Tibial artery (tissue), 4 donors: Measurements from ENCODE around the gene F2RL1.
"Not testable (repeated sequence)": the region's sequence is repeated elsewhere in the genome, so short reads cannot be mapped to it uniquely, and the experiment has no call there.

ENCODE experiments used
- DNase-seq, 2 donors: peaks; one replicate each; pipeline ENCODE4 v3.0.0-alpha.2; 2019
- H3K27ac ChIP-seq, 2 donors: fragments of 200-600 bp; sonication (generic) in 1 of 2; 1 replicate in 1 of 2; 2 replicates in 1 of 2; pipeline ENCODE4 v1.5.1; 2018 to 2019; ENCODE audit warnings: mild to moderate bottlenecking in 1 of 2
- H3K27me3 ChIP-seq, 2 donors: fragments of 200-600 bp; sonication (generic) in 1 of 2; one replicate each; pipeline versions ENCODE4 v1.5.1 to v1.6.0; 2016 to 2019
- H3K36me3 ChIP-seq, 3 donors: fragments of 200-600 bp; sonication (generic) in 2 of 3; one replicate each; pipeline ENCODE4 v1.5.1; 2016 to 2019; ENCODE audit warnings: mild to moderate bottlenecking in 2 of 3
- H3K4me1 ChIP-seq, 4 donors: fragments of 200-600 bp; sonication (generic) in 2 of 4; 1 replicate in 3 of 4; 2 replicates in 1 of 4; pipeline ENCODE4 v1.5.1; 2016 to 2019
- H3K4me3 ChIP-seq, 2 donors: fragments of 200-600 bp; sonication (generic) in 1 of 2; 1 replicate in 1 of 2; 2 replicates in 1 of 2; pipeline ENCODE4 v1.5.1; 2018 to 2019; ENCODE audit warnings: mild to moderate bottlenecking in 2 of 2
- H3K9me3 ChIP-seq, 3 donors: fragments of 200-600 bp; sonication (generic) in 1 of 3; one replicate each; pipeline ENCODE4 v1.5.1; 2016 to 2019
- CTCF ChIP-seq, 2 experiments: fragments of 200-600 bp in 1 of 2; fragments of 450-650 bp in 1 of 2; IDR thresholded peaks; one replicate each; pipeline ENCODE4 v1.5.1; 2017 to 2019; ENCODE audit warnings: antibody characterized with exemption in 2 of 2, mild to moderate bottlenecking in 1 of 2, moderate library complexity in 1 of 2
- intact Hi-C: fragments of 100-400 bp; cut with DNase I; formaldehyde crosslinking; loops from one replicate; pipeline ENCODE4 v1.15.0; 2023; ENCODE audit warnings: low total_unique reads

F2RL1 gene, protein sequence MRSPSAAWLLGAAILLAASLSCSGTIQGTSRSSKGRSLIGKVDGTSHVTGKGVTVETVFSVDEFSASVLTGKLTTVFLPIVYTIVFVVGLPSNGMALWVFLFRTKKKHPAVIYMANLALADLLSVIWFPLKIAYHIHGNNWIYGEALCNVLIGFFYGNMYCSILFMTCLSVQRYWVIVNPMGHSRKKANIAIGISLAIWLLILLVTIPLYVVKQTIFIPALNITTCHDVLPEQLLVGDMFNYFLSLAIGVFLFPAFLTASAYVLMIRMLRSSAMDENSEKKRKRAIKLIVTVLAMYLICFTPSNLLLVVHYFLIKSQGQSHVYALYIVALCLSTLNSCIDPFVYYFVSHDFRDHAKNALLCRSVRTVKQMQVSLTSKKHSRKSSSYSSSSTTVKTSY

GRCh38 chr5:76818844-76819831 lies at the start of gene F2RL1:
F2RL1 (plus strand) TSS chr5:76819030; CDS start chr5:76819183, 153 bp downstream.
- Histone ChIP-seq H3K9me3 (no peaks in the 10 kb centered on the region), H3K27ac (peak within 1 kb of the TSS; percentile 7 to 22), H3K4me3 (peak within 1 kb of the TSS; percentile 46 to 56), H3K4me1 (peaks cover 0 to 17% (median 14%) of the 10 kb centered on the region in 4 donors), H3K36me3 (no peaks in the 10 kb centered on the region), H3K27me3 (peaks cover 0 to 25% of the 10 kb centered on the region in 2 donors)
- TF ChIP-seq CTCF (IDR thresholded peaks at IDR 0.05): no peak
- intact Hi-C loops: no loop called here
- peak; percentile 22 to 66 for DNase-seq

- intact Hi-C loops: loop anchor here (5.0 kb wide), 1 partner anchor 169 kb away; no protein-coding TSS in a partner anchor
These were observed 47.8 kb upstream of the F2RL1 start for GRCh38 chr5:76771041-76771440.

DNA sequence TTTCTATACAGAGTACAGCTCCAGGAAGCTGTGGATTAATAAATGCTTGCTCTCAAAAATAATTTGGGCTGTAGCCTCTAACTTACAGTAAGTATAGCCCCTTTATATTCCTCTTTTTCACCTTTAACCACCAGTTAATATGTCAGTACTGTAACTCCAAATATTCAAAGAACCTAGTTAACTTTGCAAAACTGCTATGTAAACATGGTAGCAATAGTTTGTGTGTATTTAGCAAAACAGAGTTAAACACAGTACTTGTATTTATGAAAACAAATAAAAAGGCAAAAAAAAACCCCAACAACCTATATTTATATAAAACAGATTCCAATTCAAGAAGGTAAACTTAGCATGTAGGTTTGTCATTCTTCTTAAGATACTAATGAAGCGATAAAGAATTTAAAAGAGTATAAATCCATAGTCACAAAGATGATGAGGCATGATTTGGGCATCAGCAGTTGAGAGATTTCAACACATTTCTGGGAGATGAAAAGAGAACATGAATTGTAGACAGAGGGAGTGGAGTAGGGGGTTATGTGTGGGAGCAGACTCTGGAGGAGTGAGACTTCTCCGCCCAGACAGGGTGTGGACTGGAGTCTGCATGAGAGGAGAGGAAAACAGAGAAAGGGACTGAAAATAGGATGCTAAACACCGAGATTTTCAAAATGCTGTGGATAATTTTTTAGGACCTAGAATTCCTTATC lies 47.0 kb upstream of the F2RL1 start:
- intact Hi-C loops: loop anchor here (5.0 kb wide), 1 partner anchor 170 kb away; no protein-coding TSS in a partner anchor
- no peak for TF ChIP-seq CTCF (IDR thresholded peaks at IDR 0.05)

More at GRCh38 chr5:76771041-76771440, 47.8 kb upstream of the F2RL1 start:
- not testable (repeated sequence) for H3K4me1 ChIP-seq, H3K27ac ChIP-seq, H3K4me3 ChIP-seq, H3K9me3 ChIP-seq, H3K27me3 ChIP-seq, H3K36me3 ChIP-seq
- peak in 1 of 2 donors; percentile 23 for DNase-seq

DNA sequence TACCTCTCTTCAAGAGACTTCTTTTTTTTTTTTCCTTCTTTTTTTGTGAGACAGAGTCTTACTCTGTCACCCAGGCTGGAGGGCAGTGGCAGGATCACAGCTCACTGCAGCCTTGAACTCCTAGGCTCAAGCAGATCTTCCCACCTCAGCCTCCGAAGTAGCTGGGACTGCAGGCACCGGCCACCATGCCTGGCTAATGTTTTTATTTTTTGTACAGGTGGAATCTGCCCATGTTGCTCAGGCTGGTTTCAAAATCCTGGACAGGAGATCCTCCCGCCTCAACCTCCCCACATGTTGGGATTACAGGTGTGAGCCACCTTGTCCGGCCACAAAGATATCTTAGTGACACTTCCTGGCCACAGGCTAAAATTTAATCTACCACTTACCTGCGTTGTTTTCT lies 42.9 kb upstream of the F2RL1 start:
- intact Hi-C loops: no loop called here
- Histone ChIP-seq H3K36me3 (no peaks in the 10 kb centered on the region), H3K9me3 (no peaks in the 10 kb centered on the region), H3K27ac (no peak overlapping the region), H3K27me3 (no peaks in the 10 kb centered on the region), H3K4me1 (no peaks in the 10 kb centered on the region), H3K4me3 (no peak overlapping the region)
- TF ChIP-seq CTCF (IDR thresholded peaks at IDR 0.05): no peak
- peak in 1 of 2 donors; percentile 56 for DNase-seq

More for the DNA sequence above, 47.0 kb upstream of the F2RL1 start:
- H3K27ac ChIP-seq: no peak overlapping the region
- H3K4me1 ChIP-seq: no peaks in the 10 kb centered on the region
- no peaks in the 10 kb centered on the region for H3K9me3 ChIP-seq
- DNase-seq: peak in 1 of 2 donors; percentile 5
- H3K4me3 ChIP-seq: no peak overlapping the region
- H3K27me3 ChIP-seq: no peaks in the 10 kb centered on the region
- no peaks in the 10 kb centered on the region for H3K36me3 ChIP-seq

DNA sequence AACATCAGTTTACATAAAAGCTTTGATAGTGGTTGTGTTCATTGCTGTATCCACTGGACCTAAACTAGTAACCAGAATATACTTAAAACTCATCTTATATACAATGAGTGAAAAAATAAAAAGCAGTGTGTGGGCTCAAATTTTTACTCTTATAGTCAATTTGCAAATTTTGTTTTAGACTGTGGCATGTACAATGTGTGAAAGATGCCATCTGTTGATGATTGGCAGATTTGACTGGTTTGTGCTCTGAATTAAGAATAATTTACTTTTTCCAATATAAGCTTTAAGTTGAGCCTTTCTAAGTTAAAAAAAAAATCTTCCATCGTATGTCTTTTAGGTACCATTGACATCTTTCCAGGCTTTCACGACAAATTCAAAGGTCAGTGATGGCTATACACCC lies 42.4 kb upstream of the F2RL1 start:
- no peak overlapping the region for H3K27ac ChIP-seq
- intact Hi-C loops: no loop called here

DNA sequence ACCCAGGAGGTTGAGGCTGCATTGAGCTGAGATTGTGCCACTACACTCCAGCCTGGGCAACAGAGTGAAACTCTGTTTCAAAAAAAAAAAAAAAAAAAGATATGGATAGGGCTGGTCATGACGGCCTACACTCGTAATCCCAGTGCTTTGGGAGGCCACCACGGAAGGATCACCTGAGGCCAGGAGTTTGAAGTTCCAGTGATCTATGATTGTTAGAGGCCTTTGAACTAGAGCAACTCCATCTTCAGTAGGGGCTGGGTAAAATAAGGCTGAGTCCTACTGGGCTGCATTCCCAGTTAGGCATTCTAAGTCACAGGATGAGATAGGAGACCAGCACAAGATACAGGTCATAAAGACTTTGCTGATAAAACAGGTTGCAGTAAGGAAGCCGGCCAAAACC lies 38.2 kb upstream of the F2RL1 start:
- H3K4me1 ChIP-seq, H3K4me3 ChIP-seq, H3K27me3 ChIP-seq, DNase-seq, H3K27ac ChIP-seq, H3K36me3 ChIP-seq, intact Hi-C loops, H3K9me3 ChIP-seq: not testable (repeated sequence)

More for the DNA sequence above, 42.4 kb upstream of the F2RL1 start:
- TF ChIP-seq CTCF (IDR thresholded peaks at IDR 0.05): no peak
- Histone ChIP-seq H3K27me3 (no peaks in the 10 kb centered on the region), H3K4me3 (no peak overlapping the region), H3K4me1 (no peaks in the 10 kb centered on the region), H3K9me3 (no peaks in the 10 kb centered on the region), H3K36me3 (no peaks in the 10 kb centered on the region)
- no peak for DNase-seq
